Osteoblast (primary cell): ENCODE data around the gene KIAA1755. TPM values are rescaled to one million over a fixed set of nuclear protein-coding genes. Genes with fewer than 3 reads are reported as not detected.

Experiments used
- DNase-seq: peaks from one replicate; pipeline ENCODE4 v3.0.0; 2011; ENCODE audit warnings: low spot score, mixed read lengths; ENCODE audit not compliant: insufficient read length; ENCODE audit errors: missing footprints
- H2AFZ ChIP-seq: 2 replicates; pipeline ENCODE4 v1.6.0; 2011; ENCODE audit warnings: mild to moderate bottlenecking, low read length
- H3K27ac ChIP-seq: 2 replicates; pipeline ENCODE4 v1.5.1; 2011; ENCODE audit warnings: mild to moderate bottlenecking, low read depth, low read length, moderate library complexity
- H3K27me3 ChIP-seq: 2 replicates; pipeline ENCODE4 v1.6.0; 2012; ENCODE audit warnings: mild to moderate bottlenecking, control low read depth, inconsistent platforms, low read length, moderate library complexity; ENCODE audit not compliant: insufficient read depth
- H3K36me3 ChIP-seq: 2 replicates; pipeline ENCODE4 v1.5.1; 2011; ENCODE audit warnings: mild to moderate bottlenecking, low read length, control low read depth, moderate library complexity; ENCODE audit not compliant: insufficient read depth
- H3K4me1 ChIP-seq: 2 replicates; pipeline ENCODE4 v1.5.1; 2011; ENCODE audit warnings: mild to moderate bottlenecking, low read length, control low read depth, moderate library complexity; ENCODE audit not compliant: insufficient read depth
- H3K4me2 ChIP-seq: 2 replicates; pipeline ENCODE4 v1.6.0; 2011; ENCODE audit warnings: mild to moderate bottlenecking, low read length; ENCODE audit not compliant: insufficient read depth
- H3K4me3 ChIP-seq: fragments of 200-600 bp; sonication (generic); 3 replicates; pipeline ENCODE4 v1.5.1; 2012; ENCODE audit warnings: mild to moderate bottlenecking, low read length, inconsistent platforms; ENCODE audit not compliant: insufficient read depth
- H3K79me2 ChIP-seq: 2 replicates; pipeline ENCODE4 v1.6.0; 2012; ENCODE audit warnings: mild to moderate bottlenecking, low read length, control low read depth, inconsistent platforms; ENCODE audit not compliant: insufficient read depth
- H3K9me3 ChIP-seq: 2 replicates; pipeline ENCODE4 v1.5.1; 2011; ENCODE audit warnings: low read depth, low read length, control low read depth
- H4K20me1 ChIP-seq: 2 replicates; pipeline ENCODE4 v1.6.0; 2012; ENCODE audit warnings: mild to moderate bottlenecking, low read length, control low read depth; ENCODE audit not compliant: insufficient read depth
- total RNA-seq: library from RNA; depleted of rRNA; stranded (reverse); fragments of >200 nt; gene quantifications from 2 replicates; pipeline ENCODE4 v1.2.3, GENCODE V29; 2012
- TF ChIP-seq, protein P1 (sequence below): IDR thresholded peaks from 2 replicates; pipeline ENCODE4 v1.5.1; 2011; ENCODE audit warnings: mild to moderate bottlenecking, low read depth, low read length, moderate library complexity; ENCODE audit errors: extremely low read depth

The KIAA1755 gene
- total RNA-seq, 1 donor: 2.5 TPM

DNA sequence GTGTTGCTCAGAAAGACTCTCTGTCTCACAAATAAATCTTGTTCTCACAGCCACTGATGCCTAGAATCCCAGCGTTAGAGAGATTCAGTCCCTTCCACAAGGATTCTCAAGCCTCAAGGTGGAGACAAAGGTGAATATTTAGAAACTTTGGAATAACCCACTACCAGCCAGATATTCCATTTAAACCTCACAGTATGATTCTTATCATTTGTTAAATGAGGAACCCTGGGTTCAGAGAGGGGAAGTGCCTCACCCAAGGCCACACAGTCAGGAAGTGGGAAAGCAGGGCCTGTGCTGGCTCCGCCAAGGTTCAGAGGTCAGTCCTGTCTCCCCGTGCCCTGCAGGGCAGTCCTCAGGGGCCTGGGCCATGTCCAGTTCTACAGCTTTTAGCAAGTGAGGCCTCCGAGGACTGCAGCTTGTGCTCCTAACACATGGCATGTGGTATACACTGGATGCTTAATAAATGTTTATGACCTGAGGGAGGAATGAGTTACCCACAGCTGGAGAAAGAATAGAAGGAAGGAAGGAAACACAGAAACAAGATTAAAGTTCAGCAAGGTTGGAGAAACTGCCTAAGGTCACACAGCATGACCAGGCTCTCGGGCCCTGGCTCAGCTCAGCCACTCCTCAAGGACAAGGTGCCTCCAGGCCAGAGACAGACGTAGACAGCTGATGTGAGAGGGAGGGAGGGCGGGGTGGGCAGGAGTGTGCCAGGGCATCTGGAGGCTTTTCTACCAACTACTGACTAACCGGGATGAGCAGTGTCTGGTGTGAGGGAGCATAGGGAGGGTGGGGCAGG is 91.5 kb downstream of the KIAA1755 start:
- H3K4me2 ChIP-seq: no peak overlapping the region
- H3K4me1 ChIP-seq: peaks cover 84% of the 10 kb centered on the region
- H3K27me3 ChIP-seq: no peaks in the 10 kb centered on the region
- peaks cover 15% of the 10 kb centered on the region for H3K79me2 ChIP-seq
- H3K4me3 ChIP-seq: no peak overlapping the region
- H4K20me1 ChIP-seq: no peaks in the 10 kb centered on the region
- peak overlapping the region; percentile 92 for H3K27ac ChIP-seq
- DNase-seq: no peak
- TF ChIP-seq, protein P1, sequence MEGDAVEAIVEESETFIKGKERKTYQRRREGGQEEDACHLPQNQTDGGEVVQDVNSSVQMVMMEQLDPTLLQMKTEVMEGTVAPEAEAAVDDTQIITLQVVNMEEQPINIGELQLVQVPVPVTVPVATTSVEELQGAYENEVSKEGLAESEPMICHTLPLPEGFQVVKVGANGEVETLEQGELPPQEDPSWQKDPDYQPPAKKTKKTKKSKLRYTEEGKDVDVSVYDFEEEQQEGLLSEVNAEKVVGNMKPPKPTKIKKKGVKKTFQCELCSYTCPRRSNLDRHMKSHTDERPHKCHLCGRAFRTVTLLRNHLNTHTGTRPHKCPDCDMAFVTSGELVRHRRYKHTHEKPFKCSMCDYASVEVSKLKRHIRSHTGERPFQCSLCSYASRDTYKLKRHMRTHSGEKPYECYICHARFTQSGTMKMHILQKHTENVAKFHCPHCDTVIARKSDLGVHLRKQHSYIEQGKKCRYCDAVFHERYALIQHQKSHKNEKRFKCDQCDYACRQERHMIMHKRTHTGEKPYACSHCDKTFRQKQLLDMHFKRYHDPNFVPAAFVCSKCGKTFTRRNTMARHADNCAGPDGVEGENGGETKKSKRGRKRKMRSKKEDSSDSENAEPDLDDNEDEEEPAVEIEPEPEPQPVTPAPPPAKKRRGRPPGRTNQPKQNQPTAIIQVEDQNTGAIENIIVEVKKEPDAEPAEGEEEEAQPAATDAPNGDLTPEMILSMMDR: no peak
- H2AFZ ChIP-seq: peak overlapping the region; percentile 12
- no peaks in the 10 kb centered on the region for H3K9me3 ChIP-seq
- no peaks in the 10 kb centered on the region for H3K36me3 ChIP-seq

DNA sequence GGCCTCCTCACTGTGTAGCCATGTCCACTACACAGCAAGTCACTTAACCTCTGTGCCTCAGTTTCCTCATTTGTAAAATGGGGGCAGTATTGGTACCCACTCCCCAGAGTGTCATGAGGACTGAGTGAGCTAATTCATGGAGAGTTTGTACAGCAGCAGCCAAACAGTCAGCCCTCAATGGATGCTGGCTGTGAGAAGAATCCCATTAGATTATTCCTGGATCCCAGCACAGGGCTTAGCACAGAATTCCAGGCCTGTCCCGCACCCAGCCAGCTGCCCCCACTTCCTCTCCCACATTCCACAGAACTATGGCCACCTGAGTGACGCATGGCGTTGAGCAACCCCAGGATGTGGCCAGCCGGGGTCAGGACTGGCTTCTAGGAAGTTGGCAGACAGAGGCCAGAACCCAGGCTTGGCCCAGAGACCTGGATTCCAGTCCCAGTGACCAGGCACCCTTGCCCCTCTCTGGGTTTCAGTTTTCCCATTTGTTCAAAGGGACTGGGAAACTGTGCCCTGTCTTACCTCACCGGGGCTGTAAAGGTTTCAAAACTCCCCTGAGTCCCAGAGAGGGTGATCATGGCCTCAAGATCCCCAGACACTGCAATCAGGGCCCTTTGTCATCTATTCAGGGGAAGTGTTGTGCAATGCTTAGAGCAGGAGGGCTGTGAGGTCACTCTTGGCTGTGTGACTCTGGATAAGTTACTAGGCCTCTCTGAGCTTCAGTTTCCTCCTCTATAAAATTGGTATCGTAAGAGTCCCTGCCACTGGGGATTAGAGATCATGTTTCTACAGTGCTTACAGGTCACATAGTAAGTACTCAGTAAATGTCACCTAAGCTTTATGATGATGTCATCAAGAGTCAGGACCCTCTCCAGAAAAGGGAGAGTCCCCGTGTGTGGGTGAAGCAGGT is 92.4 kb downstream of the KIAA1755 start:
- TF ChIP-seq, protein P1: no peak
- Histone ChIP-seq H3K4me2 (peak overlapping the region; percentile 18), H3K9me3 (no peaks in the 10 kb centered on the region), H3K27ac (peak overlapping the region; percentile 92), H3K79me2 (peaks cover 24% of the 10 kb centered on the region), H2AFZ (no peak overlapping the region), H3K27me3 (no peaks in the 10 kb centered on the region), H3K4me3 (no peak overlapping the region), H4K20me1 (no peaks in the 10 kb centered on the region), H3K36me3 (peaks cover 3% of the 10 kb centered on the region), H3K4me1 (peaks cover 85% of the 10 kb centered on the region)
- peak; percentile 86 for DNase-seq

DNA sequence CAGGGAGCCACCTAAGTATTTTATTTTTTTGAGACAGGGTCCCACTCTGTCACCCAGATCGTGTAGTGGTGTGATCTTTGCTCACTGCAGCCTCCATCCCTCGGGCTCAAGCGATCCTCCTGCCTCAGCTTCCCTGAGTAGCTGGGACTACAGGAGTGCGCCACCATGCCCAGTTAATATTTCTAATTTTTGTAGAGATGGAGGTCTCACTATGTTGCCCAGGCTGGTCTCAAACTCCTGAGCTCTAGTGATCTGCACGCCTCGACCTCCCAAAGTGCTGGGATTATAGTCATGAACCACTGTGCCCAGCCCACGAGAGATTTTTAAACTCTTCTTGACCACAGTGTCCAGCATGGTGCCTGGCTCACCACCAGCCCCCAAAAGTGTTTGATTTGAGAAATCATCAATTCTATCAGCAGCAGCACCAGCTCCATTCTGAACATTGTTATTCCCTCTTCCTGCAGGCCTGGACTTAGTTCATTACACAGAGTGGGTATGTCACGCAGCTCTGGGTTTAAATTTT is 93.1 kb downstream of the KIAA1755 start:
- H3K9me3 ChIP-seq: no peaks in the 10 kb centered on the region
- TF ChIP-seq, protein P1: no peak
- H3K4me2 ChIP-seq: no peak overlapping the region
- H3K27ac ChIP-seq: peak overlapping the region; percentile 92
- no peaks in the 10 kb centered on the region for H3K27me3 ChIP-seq
- H3K4me1 ChIP-seq: peaks cover 83% of the 10 kb centered on the region
- peaks cover 3% of the 10 kb centered on the region for H3K36me3 ChIP-seq
- no peak overlapping the region for H2AFZ ChIP-seq
- H3K79me2 ChIP-seq: peaks cover 27% of the 10 kb centered on the region
- no peak for DNase-seq
- no peaks in the 10 kb centered on the region for H4K20me1 ChIP-seq
- H3K4me3 ChIP-seq: no peak overlapping the region
